HepG2 (cell line): Measurements from ENCODE around the gene HYAL1. TPM values are rescaled to one million over a fixed set of nuclear protein-coding genes. Genes with fewer than 3 reads are reported as not detected.

Experiments
- ARID4A ChIP-seq: sonication (generic); formaldehyde crosslinking; IDR thresholded peaks from 2 replicates; pipeline ENCODE4 v1.5.0; 2020; ENCODE audit warnings: mild to moderate bottlenecking, missing genetic modification reagents, borderline replicate concordance
- ELF1 ChIP-seq: sonication (generic); formaldehyde crosslinking; IDR thresholded peaks from 2 replicates; pipeline ENCODE4 v1.4.0; 2020; ENCODE audit warnings: missing genetic modification reagents
- MAX ChIP-seq: IDR thresholded peaks from 2 replicates; pipeline ENCODE4 v1.6.1; 2012; ENCODE audit warnings: inconsistent platforms
- NR2C2 ChIP-seq: sonication (generic); formaldehyde crosslinking; IDR thresholded peaks from 2 replicates; pipeline ENCODE4 v1.4.0; 2020; ENCODE audit warnings: missing genetic modification reagents, mild to moderate bottlenecking, moderate library complexity, borderline replicate concordance
- PAXIP1 ChIP-seq: sonication (generic); formaldehyde crosslinking; conservative IDR thresholded peaks from 2 replicates; pipeline ENCODE4 v1.4.0; 2020; ENCODE audit warnings: mild to moderate bottlenecking, missing genetic modification reagents, moderate library complexity
- PHF5A ChIP-seq: IDR thresholded peaks from one replicate; pipeline ENCODE4 v1.6.1; 2018; ENCODE audit warnings: low read depth, missing genetic modification reagents; ENCODE audit not compliant: unreplicated experiment
- POLR2AphosphoS2 ChIP-seq: IDR thresholded peaks from 2 replicates; pipeline ENCODE4 v1.6.1; 2011; ENCODE audit warnings: low read depth, low read length, improper control_type of control experiment
- SMARCE1 ChIP-seq: fragments of 450-650 bp; IDR thresholded peaks from 2 replicates; pipeline ENCODE4 v1.6.1; 2017; ENCODE audit warnings: borderline replicate concordance
- THAP11 ChIP-seq: IDR thresholded peaks from 2 replicates; pipeline ENCODE4 v1.6.1; 2016; ENCODE audit warnings: missing biosample characterization, missing genetic modification reagents
- ZNF512B ChIP-seq: sonication (generic); formaldehyde crosslinking; IDR thresholded peaks from 2 replicates; pipeline ENCODE4 v1.5.1; 2020; ENCODE audit warnings: missing genetic modification reagents, mild to moderate bottlenecking, borderline replicate concordance
- ZNF609 ChIP-seq: sonication (generic); formaldehyde crosslinking; IDR thresholded peaks from 2 replicates; pipeline ENCODE4 v1.4.0; 2020; ENCODE audit warnings: mild to moderate bottlenecking, missing genetic modification reagents, borderline replicate concordance
- polyA plus RNA-seq, 8 experiments: library from polyadenylated mRNA; depleted of rRNA in 3 of 8; stranded (reverse) in 7 of 8; unstranded in 1 of 8; fragments of >200 nt; fragmentation: Illumina TruSeq in 4 of 8; extraction: Trizol in 4 of 8; gene quantifications; 2 replicates each; pipeline versions ENCODE4 v1.2.1 to v1.2.3, GENCODE V29; 2011 to 2016; ENCODE audit warnings: low read depth in 4 of 8, missing spikeins in 1 of 8, mixed read lengths in 1 of 8; ENCODE audit not compliant: insufficient read depth in 1 of 8
- total RNA-seq, 5 experiments: library from RNA; depleted of rRNA; stranded (reverse); fragments of >200 nt; fragmentation: Illumina TruSeq; extraction: Trizol; gene quantifications; 2 replicates each; pipeline ENCODE4 v1.2.3, GENCODE V29; 2016; ENCODE audit warnings: low read depth in 1 of 5

The HYAL1 gene
- total and polyA plus RNA-seq, 2 of the 13 experiments (the other 11 are each of a cell fraction or from before 2014, with no cell fraction given), result 76.5 to 193 TPM

GRCh38 chr3:50324351-50325112 lies 21.2 kb upstream of the HYAL1 start (continued):
- TF ChIP-seq ZNF609 (CRISPR knock-in tag) (peak; percentile 41; the same call in 1 of the 2 replicates), PAXIP1 (CRISPR knock-in tag) (peak; percentile 65), MAX (peak; percentile 70), NR2C2 (CRISPR knock-in tag) (peak; percentile 61; the same call in 1 of the 2 replicates), ARID4A (CRISPR knock-in tag) (peak; percentile 64; the same call in 1 of the 2 replicates), THAP11 (peak; percentile 77), POLR2AphosphoS2 (no peak), SMARCE1 (no peak), ELF1 (CRISPR knock-in tag) (no peak), PHF5A (peak; percentile 57), ZNF512B (no peak)
